BJ (cell line): ENCODE data around the gene COL20A1. TPM values are rescaled to one million over a fixed set of nuclear protein-coding genes. Genes with fewer than 3 reads are reported as not detected.

Experiments used
- CTCF ChIA-PET: fragments of 350-600 bp; formaldehyde crosslinking; extraction: SDS; loops from one replicate; lab custom pipeline; 2021; ENCODE audit warnings: antibody characterized with exemption, inconsistent platforms; lab: Yijun Ruan, JAX
- POLR2A ChIA-PET: fragments of 300-600 bp; sonication (Branson Sonifier 250); formaldehyde crosslinking; extraction: SDS; loops from one replicate; lab custom pipeline; 2021; ENCODE audit warnings: antibody characterized with exemption; lab: Charles Lee
- DNase-seq: peaks from one replicate; pipeline ENCODE4 v3.0.0-alpha.2; 2011; ENCODE audit warnings: low read depth
- H3K27me3 ChIP-seq: 2 replicates; pipeline ENCODE4 v1.6.0; 2011; ENCODE audit warnings: low read length; ENCODE audit not compliant: control insufficient read depth, insufficient read depth
- H3K36me3 ChIP-seq: 2 replicates; pipeline ENCODE4 v1.5.1; 2011; ENCODE audit warnings: low read length; ENCODE audit not compliant: control insufficient read depth, insufficient read depth
- H3K4me3 ChIP-seq: 2 replicates; pipeline ENCODE4 v1.5.1; 2011; ENCODE audit warnings: low read depth, mild to moderate bottlenecking, control low read depth, low read length
- polyA plus RNA-seq: library from polyadenylated mRNA; depleted of rRNA; stranded (reverse); fragments of >200 nt; gene quantifications from 2 replicates; pipeline ENCODE4 v1.2.3, GENCODE V29; 2011
- TF ChIP-seq, protein P1 (sequence below): IDR thresholded peaks from 2 replicates; pipeline ENCODE4 v1.5.1; 2011; ENCODE audit warnings: low read depth, mild to moderate bottlenecking, control low read depth, inconsistent platforms, low read length, moderate library complexity; ENCODE audit not compliant: insufficient read depth

The COL20A1 gene
- polyA plus RNA-seq, 1 experiment = not detected

DNA sequence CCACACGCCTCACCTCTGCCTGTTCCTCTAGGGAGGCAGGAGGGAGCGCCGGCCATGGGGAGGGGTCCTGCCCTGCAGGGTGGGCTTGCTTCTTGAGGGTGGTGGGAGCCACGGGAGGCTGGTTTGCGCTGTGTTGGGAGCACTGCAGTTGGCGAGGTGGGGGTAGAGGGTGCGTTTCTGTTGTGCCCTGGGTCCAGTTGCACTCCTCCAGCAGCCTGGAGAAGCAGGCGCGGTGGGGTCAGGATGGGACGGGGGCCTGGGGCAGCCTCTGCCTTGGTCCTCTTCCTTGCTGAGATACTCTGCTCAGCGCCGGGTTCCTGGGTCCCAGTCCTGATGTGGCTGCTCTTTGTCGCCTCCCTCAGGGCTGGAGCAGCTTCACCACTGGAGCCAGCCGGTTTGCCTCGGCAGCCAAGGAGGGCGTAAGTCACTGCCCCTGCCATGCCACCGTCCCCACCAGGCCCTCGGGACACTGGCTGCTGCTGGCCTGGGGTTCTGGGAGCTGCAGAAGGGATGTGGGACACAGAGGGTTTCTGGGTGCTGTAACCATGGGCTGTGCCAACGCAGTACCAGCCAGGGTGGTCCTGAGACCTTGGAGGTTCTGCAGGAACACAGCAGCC is 11.9 kb upstream of the COL20A1 start:
- ChIA-PET CTCF (interaction anchor here (0.8 to 2.4 kb wide), 6 partner anchors 10 to 59 kb away, joined by 3 to 8 read pairs (median 4); no protein-coding TSS in a partner anchor), POLR2A (no interaction called here)
- no peak overlapping the region for H3K4me3 ChIP-seq
- H3K36me3 ChIP-seq = peaks cover 76% of the 10 kb centered on the region
- no peak for DNase-seq
- H3K27me3 ChIP-seq = no peaks in the 10 kb centered on the region
- TF ChIP-seq, protein P1, sequence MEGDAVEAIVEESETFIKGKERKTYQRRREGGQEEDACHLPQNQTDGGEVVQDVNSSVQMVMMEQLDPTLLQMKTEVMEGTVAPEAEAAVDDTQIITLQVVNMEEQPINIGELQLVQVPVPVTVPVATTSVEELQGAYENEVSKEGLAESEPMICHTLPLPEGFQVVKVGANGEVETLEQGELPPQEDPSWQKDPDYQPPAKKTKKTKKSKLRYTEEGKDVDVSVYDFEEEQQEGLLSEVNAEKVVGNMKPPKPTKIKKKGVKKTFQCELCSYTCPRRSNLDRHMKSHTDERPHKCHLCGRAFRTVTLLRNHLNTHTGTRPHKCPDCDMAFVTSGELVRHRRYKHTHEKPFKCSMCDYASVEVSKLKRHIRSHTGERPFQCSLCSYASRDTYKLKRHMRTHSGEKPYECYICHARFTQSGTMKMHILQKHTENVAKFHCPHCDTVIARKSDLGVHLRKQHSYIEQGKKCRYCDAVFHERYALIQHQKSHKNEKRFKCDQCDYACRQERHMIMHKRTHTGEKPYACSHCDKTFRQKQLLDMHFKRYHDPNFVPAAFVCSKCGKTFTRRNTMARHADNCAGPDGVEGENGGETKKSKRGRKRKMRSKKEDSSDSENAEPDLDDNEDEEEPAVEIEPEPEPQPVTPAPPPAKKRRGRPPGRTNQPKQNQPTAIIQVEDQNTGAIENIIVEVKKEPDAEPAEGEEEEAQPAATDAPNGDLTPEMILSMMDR = peak; percentile 29; the same call in 1 of the 2 replicates

GRCh38 chr20:63281742-63282665 is 11.0 kb upstream of the COL20A1 start:
- POLR2A ChIA-PET = no interaction called here
- Histone ChIP-seq H3K27me3 (no peaks in the 10 kb centered on the region), H3K4me3 (no peak overlapping the region), H3K36me3 (peaks cover 77% of the 10 kb centered on the region)
- CTCF ChIA-PET = interaction anchor here (1.1 to 2.4 kb wide), 5 partner anchors 9 to 60 kb away, joined by 3 to 8 read pairs (median 7); no protein-coding TSS in a partner anchor
- TF ChIP-seq, protein P1 = no peak
- no peak for DNase-seq

DNA sequence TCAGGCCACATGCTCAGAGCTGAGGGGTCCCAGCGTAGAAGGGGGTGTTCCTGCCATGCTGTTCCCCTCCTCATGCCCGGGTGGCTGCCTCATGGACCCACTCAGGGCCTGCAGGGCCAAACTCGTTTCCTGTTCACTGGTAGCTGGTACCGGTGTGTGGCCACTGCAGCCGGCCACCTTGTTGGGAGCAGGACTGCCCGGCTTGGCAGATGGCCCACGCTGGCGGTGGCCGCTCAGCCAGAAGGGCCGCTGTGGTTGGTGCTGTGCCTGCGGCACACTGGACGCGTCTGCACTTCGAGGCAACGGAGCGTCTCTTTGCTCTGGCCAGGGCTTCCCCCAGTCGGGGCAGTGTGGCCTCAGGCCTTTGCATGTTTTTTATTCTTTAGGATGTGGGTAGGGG is 10.0 kb upstream of the COL20A1 start:
- DNase-seq = no peak
- peaks cover 70% of the 10 kb centered on the region for H3K36me3 ChIP-seq
- H3K27me3 ChIP-seq = no peaks in the 10 kb centered on the region
- TF ChIP-seq, protein P1 = no peak
- no peak overlapping the region for H3K4me3 ChIP-seq
- ChIA-PET POLR2A (no interaction called here), CTCF (interaction anchor here (1.7 to 1.9 kb wide), 2 partner anchors 8 to 59 kb away, joined by 7 to 8 read pairs; no protein-coding TSS in a partner anchor)

DNA sequence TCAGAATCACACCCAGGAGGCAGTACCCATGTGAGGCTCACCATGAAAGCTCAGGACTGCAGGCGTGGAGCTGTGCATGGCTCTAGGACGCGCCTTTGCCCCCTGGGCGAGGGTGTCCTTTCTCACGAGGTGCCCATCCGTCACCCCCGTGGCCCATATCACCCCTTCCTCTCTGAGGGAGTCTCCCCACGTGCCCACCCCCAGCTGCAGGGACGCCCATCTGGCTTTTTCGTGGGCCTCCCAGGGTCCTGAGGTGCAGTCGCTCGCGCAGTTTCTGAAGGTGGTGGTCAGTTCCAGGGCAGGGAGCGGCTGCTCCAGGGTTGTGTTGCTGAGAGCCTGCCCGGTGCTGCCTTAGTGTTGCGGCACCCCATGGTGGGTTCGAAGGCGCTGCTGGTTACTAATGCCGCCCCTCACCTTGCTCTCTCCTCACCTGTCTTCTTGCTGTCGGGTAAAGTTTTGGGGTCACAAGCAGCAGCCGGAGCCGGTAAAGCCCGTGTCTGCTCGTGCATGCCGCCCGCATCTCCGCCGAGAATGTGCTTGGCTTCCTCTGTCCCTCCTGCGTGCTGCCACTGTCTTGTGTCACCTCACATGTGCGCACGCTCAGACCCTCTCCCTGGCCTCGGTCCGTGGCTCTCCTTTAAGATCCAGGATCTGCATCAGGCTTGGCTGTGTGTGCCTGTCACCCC is 9.4 kb upstream of the COL20A1 start:
- no peak overlapping the region for H3K4me3 ChIP-seq
- CTCF ChIA-PET = interaction anchor here (1.8 to 1.9 kb wide), 2 partner anchors 7 to 27 kb away, joined by 7 to 8 read pairs; no protein-coding TSS in a partner anchor
- TF ChIP-seq, protein P1 = no peak
- no peaks in the 10 kb centered on the region for H3K27me3 ChIP-seq
- no peak for DNase-seq
- peaks cover 69% of the 10 kb centered on the region for H3K36me3 ChIP-seq
- POLR2A ChIA-PET = no interaction called here

DNA sequence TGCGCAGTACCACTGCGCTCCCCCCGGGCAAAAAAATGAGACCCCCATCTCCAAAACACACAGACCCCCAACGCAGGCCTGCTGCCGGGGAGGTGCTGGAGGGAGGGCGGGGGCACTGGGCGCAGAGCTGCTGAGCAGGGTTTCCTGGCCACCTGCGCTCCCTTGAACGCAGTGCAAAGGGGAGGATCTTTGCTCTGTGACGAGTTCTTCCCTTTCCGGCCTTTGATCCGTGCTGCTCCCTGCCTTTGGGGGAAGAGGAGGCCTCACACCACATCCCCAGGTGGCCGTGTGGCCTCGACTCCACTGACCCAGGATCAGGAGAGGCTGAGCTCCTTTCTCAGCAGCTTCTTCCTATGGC is 8.9 kb upstream of the COL20A1 start:
- DNase-seq = no peak
- no peak overlapping the region for H3K4me3 ChIP-seq
- TF ChIP-seq, protein P1 = no peak
- peaks cover 69% of the 10 kb centered on the region for H3K36me3 ChIP-seq
- ChIA-PET POLR2A (no interaction called here), CTCF (interaction anchor here (1.0 to 1.8 kb wide), 2 partner anchors 15 to 26 kb away, joined by 3 to 7 read pairs; no protein-coding TSS in a partner anchor)
- H3K27me3 ChIP-seq = no peaks in the 10 kb centered on the region
